GM12878 (cell line): ENCODE data around the gene GUCA1A. TPM values are rescaled to one million over a fixed set of nuclear protein-coding genes. Genes with fewer than 3 reads are reported as not detected.

ENCODE experiments used
- polyA plus RNA-seq, 11 experiments: library from polyadenylated mRNA; depleted of rRNA in 4 of 11; unstranded in 6 of 11; stranded (reverse) in 5 of 11; fragments of >200 nt; fragmentation: Nextera tagmentation in 4 of 11; fragmentation: Illumina TruSeq in 1 of 11; extraction: Ambion mirVana in 4 of 11; extraction: Trizol in 1 of 11; gene quantifications; 1 replicate in 1 of 11; 2 replicates in 10 of 11; pipeline versions ENCODE4 v1.2.1 to v1.2.3, GENCODE V29; 2011 to 2016; ENCODE audit warnings: inconsistent platforms in 2 of 11, missing spikeins in 2 of 11, low read depth in 1 of 11
- total RNA-seq, 4 experiments: library from RNA; depleted of rRNA in 3 of 4; stranded (reverse); fragments of >200 nt in 3 of 4; fragmentation: Illumina TruSeq in 1 of 4; extraction: Trizol in 1 of 4; gene quantifications; 2 replicates each; pipeline versions ENCODE4 v1.2.1 to v1.2.3, GENCODE V29; 2013 to 2021

Gene GUCA1A
- total and polyA plus RNA-seq, 10 of the 15 experiments (the other 5 are each of a cell fraction or from before 2014, with no cell fraction given): not detected

Other genes starting within 250 kb of the GUCA1A start
- gene CCND3, start 231.6 kb upstream of the GUCA1A start, total RNA-seq (2014; rRNA removed): 29.6 and 37.6 TPM in 2 replicates
- 19.8 and 20.6 TPM in 2 replicates for gene CCND3, start 231.6 kb upstream of the GUCA1A start, total RNA-seq (2014; rRNA removed; fragmentation: Illumina TruSeq; extraction: Trizol)
- 54.3 and 55.1 TPM in 2 replicates for gene CCND3, start 231.6 kb upstream of the GUCA1A start, total RNA-seq (2021)
- 11.6 and 20.9 TPM in 2 replicates for gene CCND3, start 231.6 kb upstream of the GUCA1A start, polyA plus RNA-seq (2011; rRNA removed)
- gene CCND3, start 231.6 kb upstream of the GUCA1A start, polyA plus RNA-seq (2014; fragmentation: Illumina TruSeq; extraction: Trizol): 18.2 and 25.4 TPM in 2 replicates
- 10 to 100 TPM in 1 of 2 experiments, 1 to 10 TPM in 1; 6.0 to 16.3 TPM for gene CCND3, start 231.6 kb upstream of the GUCA1A start, polyA plus RNA-seq (2014; fragmentation: Nextera tagmentation; extraction: Ambion mirVana)
- gene CCND3, start 231.6 kb upstream of the GUCA1A start, polyA plus RNA-seq (2014; rRNA removed): 45.8 and 50.9 TPM in 2 replicates
- gene CCND3, start 231.6 kb upstream of the GUCA1A start, polyA plus RNA-seq (2016; fragmentation: Nextera tagmentation; extraction: Ambion mirVana): 10 to 100 TPM; 81.4 to 86.4 TPM
- 14.6 and 22.8 TPM in 2 replicates for gene TAF8, start 122.8 kb upstream of the GUCA1A start, total RNA-seq (2014; rRNA removed)
- gene TAF8, start 122.8 kb upstream of the GUCA1A start, total RNA-seq (2014; rRNA removed; fragmentation: Illumina TruSeq; extraction: Trizol): 17.1 and 18.6 TPM in 2 replicates
- 24.2 and 26.2 TPM in 2 replicates for gene TAF8, start 122.8 kb upstream of the GUCA1A start, total RNA-seq (2021)
- 23.2 and 30.9 TPM in 2 replicates for gene TAF8, start 122.8 kb upstream of the GUCA1A start, polyA plus RNA-seq (2011; rRNA removed)
- 11.7 and 21.2 TPM in 2 replicates for gene TAF8, start 122.8 kb upstream of the GUCA1A start, polyA plus RNA-seq (2014; fragmentation: Illumina TruSeq; extraction: Trizol)
- gene TAF8, start 122.8 kb upstream of the GUCA1A start, polyA plus RNA-seq (2014; fragmentation: Nextera tagmentation; extraction: Ambion mirVana): 10 to 100 TPM; 17.5 to 25.5 TPM
- gene TAF8, start 122.8 kb upstream of the GUCA1A start, polyA plus RNA-seq (2014; rRNA removed): 24.8 and 26.5 TPM in 2 replicates
- 10 to 100 TPM; 11.7 to 15.3 TPM for gene TAF8, start 122.8 kb upstream of the GUCA1A start, polyA plus RNA-seq (2016; fragmentation: Nextera tagmentation; extraction: Ambion mirVana)
- not detected in 2 replicates for gene C6orf132, start 30.7 kb upstream of the GUCA1A start, total RNA-seq (2014; rRNA removed)
- gene C6orf132, start 30.7 kb upstream of the GUCA1A start, total RNA-seq (2014; rRNA removed; fragmentation: Illumina TruSeq; extraction: Trizol): not detected in 2 replicates
- gene C6orf132, start 30.7 kb upstream of the GUCA1A start, total RNA-seq (2021): 0.03 and 0.05 TPM in 2 replicates
- not detected in 2 replicates for gene C6orf132, start 30.7 kb upstream of the GUCA1A start, polyA plus RNA-seq (2011; rRNA removed)
- not detected in 2 replicates for gene C6orf132, start 30.7 kb upstream of the GUCA1A start, polyA plus RNA-seq (2014; fragmentation: Illumina TruSeq; extraction: Trizol)
- not detected for gene C6orf132, start 30.7 kb upstream of the GUCA1A start, polyA plus RNA-seq (2014; fragmentation: Nextera tagmentation; extraction: Ambion mirVana)
- 0.04 TPM in 1 of 2 replicates, not detected in the other for gene C6orf132, start 30.7 kb upstream of the GUCA1A start, polyA plus RNA-seq (2014; rRNA removed)
- gene C6orf132, start 30.7 kb upstream of the GUCA1A start, polyA plus RNA-seq (2016; fragmentation: Nextera tagmentation; extraction: Ambion mirVana): not detected
- 0.34 TPM in 1 of 2 replicates, not detected in the other for gene GUCA1B, start 21.6 kb downstream of the GUCA1A start, total RNA-seq (2014; rRNA removed)
- 0.45 and 0.69 TPM in 2 replicates for gene GUCA1B, start 21.6 kb downstream of the GUCA1A start, total RNA-seq (2014; rRNA removed; fragmentation: Illumina TruSeq; extraction: Trizol)
- 0.48 and 0.51 TPM in 2 replicates for gene GUCA1B, start 21.6 kb downstream of the GUCA1A start, total RNA-seq (2021)
- gene GUCA1B, start 21.6 kb downstream of the GUCA1A start, polyA plus RNA-seq (2011; rRNA removed): 0.40 and 0.41 TPM in 2 replicates
- 0.41 and 0.50 TPM in 2 replicates for gene GUCA1B, start 21.6 kb downstream of the GUCA1A start, polyA plus RNA-seq (2014; fragmentation: Illumina TruSeq; extraction: Trizol)
- gene GUCA1B, start 21.6 kb downstream of the GUCA1A start, polyA plus RNA-seq (2014; fragmentation: Nextera tagmentation; extraction: Ambion mirVana): under 1 TPM in 1 of 2 experiments, not detected in 1; 0.05 TPM
- 0.23 and 0.35 TPM in 2 replicates for gene GUCA1B, start 21.6 kb downstream of the GUCA1A start, polyA plus RNA-seq (2014; rRNA removed)
- not detected for gene GUCA1B, start 21.6 kb downstream of the GUCA1A start, polyA plus RNA-seq (2016; fragmentation: Nextera tagmentation; extraction: Ambion mirVana)
- 35.4 and 41.7 TPM in 2 replicates for gene MRPS10, start 44.5 kb downstream of the GUCA1A start, total RNA-seq (2014; rRNA removed)
- gene MRPS10, start 44.5 kb downstream of the GUCA1A start, total RNA-seq (2014; rRNA removed; fragmentation: Illumina TruSeq; extraction: Trizol): 48.3 and 49.2 TPM in 2 replicates
- 26.3 and 28.5 TPM in 2 replicates for gene MRPS10, start 44.5 kb downstream of the GUCA1A start, total RNA-seq (2021)
- 49.0 and 63.6 TPM in 2 replicates for gene MRPS10, start 44.5 kb downstream of the GUCA1A start, polyA plus RNA-seq (2011; rRNA removed)
- gene MRPS10, start 44.5 kb downstream of the GUCA1A start, polyA plus RNA-seq (2014; fragmentation: Illumina TruSeq; extraction: Trizol): 56.9 and 66.2 TPM in 2 replicates
- gene MRPS10, start 44.5 kb downstream of the GUCA1A start, polyA plus RNA-seq (2014; fragmentation: Nextera tagmentation; extraction: Ambion mirVana): 10 to 100 TPM; 70.4 to 83.3 TPM
- gene MRPS10, start 44.5 kb downstream of the GUCA1A start, polyA plus RNA-seq (2014; rRNA removed): 36.8 and 46.5 TPM in 2 replicates
- gene MRPS10, start 44.5 kb downstream of the GUCA1A start, polyA plus RNA-seq (2016; fragmentation: Nextera tagmentation; extraction: Ambion mirVana): 10 to 100 TPM; 56.6 to 58.5 TPM